Common myeloid progenitor, CD34-positive (primary cell): ENCODE data around the gene ITGAL.

Source experiments
- CTCF ChIA-PET: fragments of 350-600 bp; sonication (Branson Sonifier 250); formaldehyde crosslinking; loops from one replicate; lab custom pipeline; 2021; ENCODE audit warnings: antibody characterized with exemption; lab: Charles Lee
- POLR2A ChIA-PET: fragments of 350-600 bp; sonication (Branson Sonifier 250); formaldehyde crosslinking; loops from one replicate; lab custom pipeline; 2021; ENCODE audit warnings: antibody characterized with exemption; lab: Charles Lee
- DNase-seq, 3 donors: peaks; one replicate each; pipeline versions ENCODE4 v3.0.0 to v3.0.0-alpha.2; 2013
- H3K27ac ChIP-seq, 2 experiments: 1 replicate in 1 of 2; 2 replicates in 1 of 2; pipeline ENCODE4 v1.7.0; 2013; ENCODE audit warnings: inconsistent platforms in 2 of 2, low read length in 2 of 2, mild to moderate bottlenecking in 2 of 2, low read depth in 1 of 2, moderate library complexity in 1 of 2; ENCODE audit not compliant: severe bottlenecking in 2 of 2, insufficient read depth in 1 of 2, poor library complexity in 1 of 2
- H3K27me3 ChIP-seq, 5 experiments: replicated peaks in 2 of 5; 1 replicate in 3 of 5; 2 replicates in 2 of 5; pipeline versions ENCODE4 v1.6.1 to v1.7.0; 2013; ENCODE audit warnings: low read length in 4 of 5, mild to moderate bottlenecking in 2 of 5, moderate library complexity in 2 of 5, inconsistent platforms in 1 of 5; ENCODE audit not compliant: insufficient read depth in 5 of 5, control insufficient read depth in 4 of 5
- H3K36me3 ChIP-seq, 4 experiments: 1 replicate in 2 of 4; 2 replicates in 2 of 4; pipeline versions ENCODE4 v1.6.1 to v1.7.0; 2013; ENCODE audit warnings: low read length in 3 of 4, control low read depth in 1 of 4, mild to moderate bottlenecking in 1 of 4; ENCODE audit not compliant: control insufficient read depth in 4 of 4, insufficient read depth in 4 of 4
- H3K4me1 ChIP-seq, 4 experiments: 1 replicate in 3 of 4; 2 replicates in 1 of 4; pipeline versions ENCODE4 v1.6.1 to v1.7.1; 2013; ENCODE audit warnings: low read length in 3 of 4, mild to moderate bottlenecking in 3 of 4, control low read depth in 1 of 4, inconsistent platforms in 1 of 4, moderate library complexity in 1 of 4; ENCODE audit not compliant: control insufficient read depth in 4 of 4, insufficient read depth in 4 of 4; ENCODE audit errors: control extremely low read depth in 1 of 4
- H3K4me3 ChIP-seq, 7 experiments: 1 replicate in 4 of 7; 2 replicates in 3 of 7; pipeline versions ENCODE4 v1.5.1 to v1.7.0; 2013; ENCODE audit warnings: mild to moderate bottlenecking in 7 of 7, low read length in 6 of 7, moderate library complexity in 6 of 7, inconsistent platforms in 2 of 7, low read depth in 2 of 7, control low read depth in 1 of 7; ENCODE audit not compliant: insufficient read depth in 4 of 7, control insufficient read depth in 1 of 7; ENCODE audit errors: extremely low read depth in 1 of 7
- H3K9me3 ChIP-seq, 5 experiments: 1 replicate in 4 of 5; 2 replicates in 1 of 5; pipeline versions ENCODE4 v1.6.1 to v1.7.1; 2013; ENCODE audit warnings: low read length in 4 of 5, mild to moderate bottlenecking in 2 of 5, inconsistent platforms in 1 of 5, low read depth in 1 of 5, moderate library complexity in 1 of 5; ENCODE audit not compliant: control insufficient read depth in 4 of 5, insufficient read depth in 2 of 5; ENCODE audit errors: control extremely low read depth in 1 of 5
- WGBS: methylation state at CpG from one replicate; pipeline ENCODE4 v1.1.5; 2013; ENCODE audit not compliant: insufficient coverage; 5-methylcytosine and 5-hydroxymethylcytosine counted together

ITGAL gene

GRCh38 chr16:30499284-30499683 lies 26.7 kb downstream of the ITGAL start:
- peaks cover 7 to 43% (median 26%) of the 10 kb centered on the region in 4 experiments for H3K36me3 ChIP-seq
- H3K27ac ChIP-seq, result no peak overlapping the region
- CTCF ChIA-PET, result interaction anchor here (0.9 kb wide), 1 partner anchor 12 kb away, joined by 3 read pairs; no protein-coding TSS in a partner anchor
- POLR2A ChIA-PET, result no interaction called here
- no peak for DNase-seq
- no peaks in the 10 kb centered on the region for H3K9me3 ChIP-seq
- no peaks in the 10 kb centered on the region for H3K4me1 ChIP-seq
- no peaks in the 10 kb centered on the region for H3K27me3 ChIP-seq
- 97% methylated on average over 5 of the region's 8 CpGs for WGBS
- H3K4me3 ChIP-seq, result no peak overlapping the region

GRCh38 chr16:30503403-30504296 lies 31.1 kb downstream of the ITGAL start:
- DNase-seq, result no peak
- Histone ChIP-seq H3K27me3 (no peaks in the 10 kb centered on the region), H3K4me3 (no peak overlapping the region), H3K27ac (no peak overlapping the region), H3K4me1 (no peaks in the 10 kb centered on the region), H3K9me3 (no peaks in the 10 kb centered on the region), H3K36me3 (peaks cover 5 to 38% (median 23%) of the 10 kb centered on the region in 4 experiments)
- CTCF ChIA-PET, result no interaction called here
- WGBS, result 95% methylated on average over 4 of the region's 6 CpGs
- POLR2A ChIA-PET, result no interaction called here

GRCh38 chr16:30509081-30509765 lies 36.7 kb downstream of the ITGAL start:
- DNase-seq, result no peak
- Histone ChIP-seq H3K27ac (no peak overlapping the region), H3K4me3 (no peak overlapping the region), H3K9me3 (no peaks in the 10 kb centered on the region), H3K4me1 (no peaks in the 10 kb centered on the region), H3K27me3 (no peaks in the 10 kb centered on the region), H3K36me3 (peaks cover 16 to 68% (median 39%) of the 10 kb centered on the region in 4 experiments)
- WGBS, result 83% methylated on average over 1 of the region's 4 CpGs
- CTCF ChIA-PET, result interaction anchor here (1.1 to 2.4 kb wide), 3 partner anchors 10 to 59 kb away, joined by 3 to 6 read pairs (median 4); no protein-coding TSS in a partner anchor
- POLR2A ChIA-PET, result interaction anchor here (0.7 kb wide), 1 partner anchor 153 kb away, joined by 3 read pairs; no protein-coding TSS in a partner anchor

GRCh38 chr16:30510376-30510938 lies 37.9 kb downstream of the ITGAL start:
- ChIA-PET CTCF (interaction anchor here (1.3 to 2.4 kb wide), 4 partner anchors 9 to 61 kb away, joined by 3 to 6 read pairs (median 4); no protein-coding TSS in a partner anchor), POLR2A (interaction anchor here (0.7 to 0.9 kb wide), 2 partner anchors 18 to 968 kb away, joined by 3 to 4 read pairs; no protein-coding TSS in a partner anchor)
- WGBS, result 90% methylated on average over 4 of the region's 4 CpGs
- Histone ChIP-seq H3K9me3 (no peaks in the 10 kb centered on the region), H3K4me3 (no peak overlapping the region), H3K36me3 (peaks cover 17 to 69% (median 39%) of the 10 kb centered on the region in 4 experiments), H3K4me1 (no peaks in the 10 kb centered on the region), H3K27ac (no peak overlapping the region), H3K27me3 (no peaks in the 10 kb centered on the region)
- DNase-seq, result no peak

DNA sequence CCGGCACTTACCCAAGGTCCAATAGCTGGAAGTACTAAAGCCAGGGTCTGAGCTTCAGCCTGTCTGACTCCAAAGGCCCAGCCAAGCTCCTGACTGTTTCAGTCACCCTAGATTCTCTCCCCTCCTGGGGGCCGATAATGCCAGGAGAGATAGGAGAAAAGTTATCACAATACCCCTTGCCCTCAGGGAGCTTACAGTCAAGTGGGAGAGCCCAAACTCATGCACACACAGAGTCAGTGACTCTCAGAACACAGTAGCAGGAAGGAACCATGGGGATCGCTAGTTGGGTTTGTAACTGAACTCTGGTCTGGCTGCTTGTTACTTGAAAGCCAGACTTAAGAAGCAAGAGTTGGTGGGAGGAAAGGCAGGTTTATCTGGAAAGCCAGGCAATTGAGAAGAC lies 39.0 kb downstream of the ITGAL start:
- DNase-seq, result no peak
- Histone ChIP-seq H3K36me3 (peaks cover 15 to 73% (median 39%) of the 10 kb centered on the region in 4 experiments), H3K27ac (no peak overlapping the region), H3K4me1 (no peaks in the 10 kb centered on the region), H3K9me3 (no peaks in the 10 kb centered on the region), H3K27me3 (no peaks in the 10 kb centered on the region), H3K4me3 (no peak overlapping the region)
- ChIA-PET CTCF (interaction anchor here (0.9 to 2.4 kb wide), 5 partner anchors 12 to 81 kb away, joined by 3 to 6 read pairs (median 4); partner anchors contain the start of gene DCTPP1), POLR2A (interaction anchor here (0.9 kb wide), 1 partner anchor 17 kb away, joined by 3 read pairs; no protein-coding TSS in a partner anchor)
- 100% methylated on average over 2 of the region's 3 CpGs for WGBS

- H3K36me3 ChIP-seq, result peaks cover 15 to 85% (median 50%) of the 10 kb centered on the region in 4 experiments
- WGBS, result 100% methylated on average over 1 of the region's 2 CpGs
- H3K27ac ChIP-seq, result no peak overlapping the region
- ChIA-PET CTCF (interaction anchor here (1.6 kb wide), 1 partner anchor 9 kb away, joined by 3 read pairs; no protein-coding TSS in a partner anchor), POLR2A (no interaction called here)
- H3K4me3 ChIP-seq, result no peak overlapping the region
- H3K4me1 ChIP-seq, result no peaks in the 10 kb centered on the region
- DNase-seq, result no peak
- no peaks in the 10 kb centered on the region for H3K9me3 ChIP-seq
- H3K27me3 ChIP-seq, result no peaks in the 10 kb centered on the region
Observed at GRCh38 chr16:30515275-30515674, 42.7 kb downstream of the ITGAL start.
